GM18511 (cell line): ENCODE results near the gene ONECUT1.

Source experiments
- ATAC-seq: cut with Tn5 transposase; IDR thresholded peaks from one replicate; pipeline ENCODE4 v1.9.1; 2021; ENCODE audit warnings: mild to moderate bottlenecking, moderate library complexity; ENCODE audit not compliant: unreplicated experiment

The ONECUT1 gene

GRCh38 chr15:52797625-52798501 lies 7.7 kb upstream of the ONECUT1 start:
- ATAC-seq = no peak

GRCh38 chr15:52796753-52797520 lies 6.8 kb upstream of the ONECUT1 start:
- no peak for ATAC-seq

GRCh38 chr15:52796228-52796521 lies 6.0 kb upstream of the ONECUT1 start:
- ATAC-seq = no peak

GRCh38 chr15:52795464-52796227 lies 5.5 kb upstream of the ONECUT1 start:
- ATAC-seq = no peak

- no peak for ATAC-seq
These were observed 4.7 kb upstream of the ONECUT1 start for GRCh38 chr15:52794665-52795463.

GRCh38 chr15:52791776-52792175 lies 1.6 kb upstream of the ONECUT1 start:
- no peak for ATAC-seq

GRCh38 chr15:52790941-52791751 lies 1.0 kb upstream of the ONECUT1 start:
- ATAC-seq = no peak

GRCh38 chr15:52789601-52790168 lies 451 bp downstream of the ONECUT1 start:
- peak; percentile 4 for ATAC-seq

- no peak for ATAC-seq
These were observed 1.0 kb downstream of the ONECUT1 start for GRCh38 chr15:52789008-52789600.

GRCh38 chr15:52788099-52788986 lies 1.8 kb downstream of the ONECUT1 start:
- no peak for ATAC-seq

- ATAC-seq = no peak
These were observed 2.5 kb downstream of the ONECUT1 start for GRCh38 chr15:52787549-52788098.

GRCh38 chr15:52787123-52787503 lies 3.0 kb downstream of the ONECUT1 start:
- no peak for ATAC-seq

- no peak for ATAC-seq
These were observed 3.6 kb downstream of the ONECUT1 start for GRCh38 chr15:52786436-52787122.

- ATAC-seq = no peak
These were observed 4.3 kb downstream of the ONECUT1 start for GRCh38 chr15:52785672-52786406.

GRCh38 chr15:52784799-52785671 lies 5.1 kb downstream of the ONECUT1 start:
- no peak for ATAC-seq
